ENCODE measurements around the gene SLC6A11. TPM values are rescaled to one million over a fixed set of nuclear protein-coding genes. Genes with fewer than 3 reads are reported as not detected.
A peak's percentile ranks its signal among the peaks of the same experiment; 100 is the strongest.

SLC6A11 gene
- total and polyA plus RNA-seq, 10 donors = 0.03 to 2.7 (median 0.41) TPM; not detected in 2

- Histone ChIP-seq H3K36me3 (no peaks in the 10 kb centered on the region), H3K27me3 (replicated peaks in 1 of 7) (peaks cover 0 to 7% (median 0%) of the 10 kb centered on the region in 7 donors), H3K4me1 (no peaks in the 10 kb centered on the region), H3K4me3 (no peak overlapping the region), H3K9me3 (no peaks in the 10 kb centered on the region), H3K27ac (no peak overlapping the region)
- DNase-seq = peak; percentile 56
- 79 to 90% (median 83%) methylated on average over 9 of the region's 9 CpGs for WGBS, 5 donors
- no peak for TF ChIP-seq POLR2AphosphoS5 (IDR thresholded peaks at IDR 0.05)
- TF ChIP-seq CTCF (IDR thresholded peaks at IDR 0.05 in 8 of 11, conservative IDR thresholded peaks at IDR 0.05 in 3 of 11) = no peak
- TF ChIP-seq POLR2A (IDR thresholded peaks at IDR 0.05) = no peak
- intact Hi-C loops (cut with DNase I; ENCODE audit: low total_unique reads) = no loop called here
Measured at GRCh38 chr3:10929978-10930665, 114.1 kb downstream of the SLC6A11 start.

- 80 to 90% (median 83%) methylated on average over 8 of the region's 8 CpGs for WGBS, 5 donors
- intact Hi-C loops (cut with DNase I; ENCODE audit: low total_unique reads) = no loop called here
- H3K9me3 ChIP-seq = no peaks in the 10 kb centered on the region
- H3K4me3 ChIP-seq = no peak overlapping the region
- DNase-seq = peak; percentile 59
- no peaks in the 10 kb centered on the region for H3K36me3 ChIP-seq
- no peak overlapping the region for H3K27ac ChIP-seq
- no peaks in the 10 kb centered on the region for H3K4me1 ChIP-seq
- TF ChIP-seq CTCF (IDR thresholded peaks at IDR 0.05 in 8 of 11, conservative IDR thresholded peaks at IDR 0.05 in 3 of 11) (no peak), POLR2A (IDR thresholded peaks at IDR 0.05) (no peak), POLR2AphosphoS5 (IDR thresholded peaks at IDR 0.05) (no peak)
- peaks cover 0 to 7% (median 0%) of the 10 kb centered on the region in 7 donors for H3K27me3 ChIP-seq (replicated peaks in 1 of 7)
Measured at GRCh38 chr3:10930666-10931040, 114.6 kb downstream of the SLC6A11 start.

- Histone ChIP-seq H3K36me3 (no peaks in the 10 kb centered on the region), H3K9me3 (no peaks in the 10 kb centered on the region), H3K4me3 (no peak overlapping the region), H3K4me1 (no peaks in the 10 kb centered on the region), H3K27me3 (replicated peaks in 1 of 7) (peaks cover 0 to 3% (median 0%) of the 10 kb centered on the region in 7 donors), H3K27ac (no peak overlapping the region)
- 65 to 77% (median 69%) methylated on average over 7 of the region's 7 CpGs for WGBS, 5 donors
- TF ChIP-seq POLR2A (IDR thresholded peaks at IDR 0.05) (no peak), POLR2AphosphoS5 (IDR thresholded peaks at IDR 0.05) (no peak), CTCF (IDR thresholded peaks at IDR 0.05 in 8 of 11, conservative IDR thresholded peaks at IDR 0.05 in 3 of 11) (no peak)
- intact Hi-C loops (cut with DNase I; ENCODE audit: low total_unique reads) = no loop called here
- DNase-seq = peak; percentile 37
Measured at GRCh38 chr3:10932596-10932995, 116.6 kb downstream of the SLC6A11 start.

GRCh38 chr3:10933021-10933420, 117.0 kb downstream of the SLC6A11 start:
- H3K27ac ChIP-seq = no peak overlapping the region
- H3K4me1 ChIP-seq = no peaks in the 10 kb centered on the region
- H3K36me3 ChIP-seq = no peaks in the 10 kb centered on the region
- intact Hi-C loops (cut with DNase I; ENCODE audit: low total_unique reads) = no loop called here
- no peaks in the 10 kb centered on the region for H3K9me3 ChIP-seq
- H3K27me3 ChIP-seq (replicated peaks in 1 of 7) = peaks cover 0 to 3% (median 0%) of the 10 kb centered on the region in 7 donors
- DNase-seq = peak; percentile 48
- no peak overlapping the region for H3K4me3 ChIP-seq
- 87 to 92% (median 90%) methylated on average over 8 of the region's 8 CpGs for WGBS, 5 donors
- TF ChIP-seq CTCF (IDR thresholded peaks at IDR 0.05 in 8 of 11, conservative IDR thresholded peaks at IDR 0.05 in 3 of 11) (no peak), POLR2AphosphoS5 (IDR thresholded peaks at IDR 0.05) (no peak), POLR2A (IDR thresholded peaks at IDR 0.05) (no peak)
